Fibroblast of skin of right biceps (primary cell): ENCODE measurements around the gene EXPH5.
A peak's percentile ranks its signal among the peaks of the same experiment; 100 is the strongest.

ENCODE experiments used
- DNase-seq: peaks from one replicate; pipeline ENCODE4 v3.0.0-alpha.2; 2013

EXPH5 gene

DNA sequence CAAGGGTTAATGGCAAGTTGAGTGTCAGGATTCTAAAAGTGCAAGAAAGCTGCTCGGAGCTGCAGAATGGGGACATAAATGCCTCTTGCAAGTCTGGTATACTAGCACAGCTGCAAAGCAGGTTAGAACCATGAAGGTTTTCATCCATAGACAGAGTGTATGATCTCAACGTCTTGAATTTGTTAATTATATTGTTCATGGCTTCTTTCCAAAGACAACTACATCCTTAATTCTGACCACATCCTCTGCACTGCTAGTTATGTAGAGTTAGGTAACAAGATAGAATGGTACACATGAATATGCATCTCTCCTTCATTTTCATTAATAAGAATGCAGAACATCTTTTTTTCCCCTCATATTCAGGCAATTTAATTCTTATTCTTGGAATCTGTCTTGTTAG is 34.2 kb downstream of the EXPH5 start:
- DNase-seq = peak; percentile 75

GRCh38 chr11:108558222-108558621 is 35.3 kb downstream of the EXPH5 start:
- DNase-seq = no peak

DNA sequence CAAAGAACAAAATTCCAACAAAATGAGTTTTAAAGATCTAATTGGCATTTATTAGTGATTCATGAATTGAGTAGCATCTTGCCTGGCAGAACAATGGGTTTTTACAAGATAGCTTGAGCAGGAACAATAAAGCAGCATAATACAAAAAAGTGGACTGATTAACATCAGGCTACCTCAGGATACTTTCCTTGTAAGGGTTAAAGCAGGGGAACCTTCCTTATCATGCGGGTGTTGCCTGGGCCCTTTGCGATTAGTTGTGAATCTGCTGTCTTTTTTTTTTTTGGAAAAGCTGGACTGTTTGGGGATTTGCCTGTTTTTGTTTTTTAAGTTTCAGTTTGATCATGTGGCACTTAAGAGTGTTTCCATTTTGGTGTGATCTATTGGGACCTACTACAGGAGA is 37.5 kb downstream of the EXPH5 start:
- no peak for DNase-seq

- no peak for DNase-seq
Observed at GRCh38 chr11:108551651-108552462, 41.7 kb downstream of the EXPH5 start.

DNA sequence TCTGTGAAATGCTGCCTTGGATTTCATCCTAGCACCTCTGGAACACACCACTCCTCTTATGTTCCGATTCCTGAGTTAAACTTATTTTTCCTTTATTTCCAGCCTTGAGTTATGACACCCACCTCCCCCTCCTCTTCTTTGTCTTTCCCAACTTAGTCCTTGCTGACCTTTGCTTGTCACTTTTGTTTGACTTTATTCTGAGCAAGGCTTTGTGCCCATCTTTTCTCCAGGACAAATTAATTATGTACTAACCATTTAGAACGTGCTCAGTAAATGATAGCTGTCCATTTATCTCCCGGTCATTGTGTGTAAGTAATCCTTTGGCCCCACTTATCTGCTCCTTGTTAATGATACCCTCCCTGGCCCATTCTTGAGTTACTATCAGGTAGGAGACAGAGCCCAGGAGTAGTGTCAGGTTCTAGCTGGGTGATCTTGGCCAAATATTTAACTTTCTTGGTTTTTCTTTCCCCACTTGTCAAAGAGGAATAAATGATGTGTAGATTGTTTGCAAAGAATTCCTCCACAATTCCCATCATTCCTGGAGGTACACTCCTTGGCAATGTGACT is 44.2 kb downstream of the EXPH5 start:
- no peak for DNase-seq

- no peak for DNase-seq
Observed at GRCh38 chr11:108545909-108546501, 47.6 kb downstream of the EXPH5 start.

DNA sequence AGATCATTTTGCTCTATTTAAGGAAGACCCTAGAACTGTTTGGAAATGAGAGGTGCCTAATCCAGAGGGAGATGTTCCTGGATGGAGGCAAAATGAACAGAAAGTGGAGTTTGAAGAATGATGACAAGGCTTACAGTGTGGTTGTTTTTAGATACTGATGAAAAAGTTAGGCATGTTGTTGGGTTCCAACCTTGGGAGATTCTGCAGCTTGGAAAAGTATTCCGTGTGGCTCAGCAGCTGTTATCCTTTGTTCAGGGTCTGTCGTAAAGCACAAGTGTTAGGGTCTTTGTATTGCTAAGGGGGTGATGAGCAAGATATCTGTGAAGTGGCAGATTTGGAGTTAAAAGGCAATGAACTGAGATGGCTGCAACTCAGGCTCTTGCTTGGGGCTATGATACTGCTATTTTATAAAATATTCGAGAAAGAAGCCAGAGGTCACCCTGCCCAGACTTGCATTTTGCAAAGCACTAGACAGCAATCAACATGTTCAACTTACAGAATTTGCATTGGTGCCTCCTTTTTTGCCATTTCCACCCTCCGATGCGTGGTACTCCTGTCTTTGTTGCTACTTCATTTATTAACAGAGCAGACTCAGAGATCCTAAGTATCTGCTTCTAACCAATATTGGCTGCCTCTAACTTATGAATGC is 50.1 kb downstream of the EXPH5 start:
- no peak for DNase-seq

DNA sequence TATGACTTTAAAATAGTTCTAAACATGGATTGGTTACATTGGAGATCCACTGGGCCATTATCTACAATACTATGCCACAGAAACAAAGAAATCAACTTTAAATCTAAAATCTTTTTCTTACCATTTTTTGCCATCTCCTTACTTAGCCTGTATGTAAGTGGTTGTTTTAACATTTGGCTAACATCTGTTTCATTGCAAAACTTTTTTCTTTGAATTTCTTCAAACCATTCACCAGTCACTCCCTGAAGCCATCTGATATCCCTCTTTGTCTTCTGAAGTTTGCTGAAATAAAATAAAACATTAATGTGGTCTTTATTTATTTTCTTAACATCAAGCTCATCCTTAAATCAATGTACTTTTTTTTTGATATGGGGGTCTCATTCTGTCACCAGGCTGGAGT is 52.0 kb downstream of the EXPH5 start:
- DNase-seq = no peak

DNA sequence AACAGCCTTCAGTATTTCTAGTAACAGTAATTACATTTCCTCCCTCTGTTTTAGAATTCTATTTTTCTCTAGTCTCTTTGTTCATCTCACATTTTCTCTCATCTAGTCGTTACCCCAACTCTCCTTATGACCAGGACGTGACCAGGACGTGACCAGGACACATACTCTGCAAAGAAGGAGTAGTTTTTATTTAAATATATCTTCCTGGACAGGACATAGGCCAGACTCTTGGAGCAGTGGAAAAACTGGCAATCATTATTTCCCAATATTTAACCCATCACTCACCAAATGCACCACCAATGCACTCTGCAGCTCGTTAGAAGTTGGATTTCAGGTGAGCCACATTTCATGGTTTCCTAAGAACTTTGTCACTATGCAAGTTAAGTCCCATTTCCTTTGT is 55.1 kb downstream of the EXPH5 start:
- no peak for DNase-seq

GRCh38 chr11:108538022-108538424 is 55.5 kb downstream of the EXPH5 start:
- no peak for DNase-seq

DNA sequence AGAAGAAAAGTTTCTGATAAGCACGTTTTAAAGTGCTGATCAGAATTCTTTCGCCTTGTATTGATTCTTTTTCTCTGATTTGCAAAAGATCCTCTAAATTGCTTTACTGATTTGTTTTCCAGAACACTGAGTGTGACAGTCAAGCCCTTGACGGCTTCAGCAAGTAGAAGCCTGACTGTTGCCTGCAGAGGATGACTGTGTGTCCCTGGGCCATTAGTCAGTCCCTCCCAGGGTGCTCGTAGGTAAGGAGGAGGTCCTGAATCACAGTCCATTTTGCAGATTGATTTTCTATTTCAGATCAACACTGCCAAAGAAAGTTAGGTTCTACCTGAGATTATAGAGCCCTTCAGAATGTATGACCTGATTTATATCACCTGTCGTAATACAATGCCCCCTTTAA is 56.8 kb downstream of the EXPH5 start:
- DNase-seq = no peak

DNA sequence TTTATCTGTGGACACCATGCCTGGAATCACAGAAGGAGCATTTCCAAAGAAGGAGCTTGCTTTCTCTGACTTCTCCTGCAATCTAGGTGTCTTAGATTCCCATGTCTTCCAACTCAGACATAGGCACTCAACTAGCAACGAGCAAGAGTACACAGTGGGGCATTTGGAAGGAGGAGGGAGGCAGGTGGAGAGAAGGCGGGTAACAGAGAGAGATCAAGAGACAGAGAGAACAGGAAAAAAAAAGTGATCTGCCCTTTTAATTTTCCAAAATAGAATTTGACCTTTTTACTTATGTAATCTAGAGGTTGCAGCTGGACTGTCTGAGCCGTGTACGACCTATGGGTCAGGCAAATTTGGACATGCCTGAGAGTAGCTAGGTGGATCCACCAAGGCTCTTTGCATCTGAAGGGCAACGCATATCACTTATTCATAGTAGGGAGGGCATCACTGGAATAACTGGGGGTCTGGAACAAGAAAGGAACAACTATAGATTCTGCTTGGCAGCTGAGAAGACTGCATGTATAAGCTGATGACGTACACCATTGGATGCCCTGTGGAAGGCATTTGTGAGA is 58.1 kb downstream of the EXPH5 start:
- DNase-seq = no peak

DNA sequence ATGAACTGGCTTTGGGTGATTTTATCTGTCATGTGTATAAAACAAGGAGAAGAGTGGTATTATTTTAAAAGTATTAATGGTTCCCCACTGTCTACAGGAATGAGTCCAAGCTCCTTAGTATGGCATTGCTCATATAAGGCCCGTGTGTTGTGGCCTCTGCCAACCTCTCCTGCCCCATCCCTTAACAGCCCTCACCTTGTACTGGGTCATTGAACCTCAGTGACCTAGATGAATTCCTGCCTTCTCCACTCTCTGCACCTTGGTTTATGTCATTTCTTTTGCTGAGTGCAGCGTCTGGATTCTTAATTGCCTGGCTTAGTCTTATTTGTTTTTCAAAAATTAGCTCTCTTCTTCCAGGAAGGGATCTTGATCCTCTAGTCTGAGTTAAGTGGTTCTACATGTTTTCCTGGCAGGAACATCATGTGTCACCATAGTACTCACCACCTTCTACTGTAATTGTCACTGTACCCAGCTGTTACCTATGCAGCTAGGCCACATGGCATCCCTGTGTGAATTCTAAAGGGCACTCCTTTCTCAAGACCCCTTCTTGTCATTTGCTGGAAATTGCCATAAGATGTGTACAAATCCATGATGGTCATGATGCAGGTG is 59.2 kb downstream of the EXPH5 start:
- no peak for DNase-seq

DNA sequence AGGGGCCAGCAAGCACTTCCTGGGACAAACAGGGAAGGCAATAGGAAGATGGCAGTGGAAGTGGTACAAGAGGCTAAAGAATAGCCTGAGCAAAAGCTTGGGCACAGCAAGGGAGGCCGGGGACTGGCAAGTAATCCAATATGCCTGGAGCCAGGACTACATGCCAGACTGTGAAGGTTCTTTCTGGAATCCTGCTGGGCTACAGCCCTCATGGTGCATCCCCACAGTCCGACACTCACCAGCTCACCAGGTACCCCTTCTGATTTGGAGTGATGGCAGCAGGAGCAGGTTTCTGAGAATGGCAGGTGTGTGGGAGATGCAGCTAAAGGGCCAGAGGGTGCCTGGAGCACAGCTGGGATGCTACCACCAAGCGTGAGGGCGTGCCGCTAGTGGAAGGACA is 63.1 kb downstream of the EXPH5 start:
- no peak for DNase-seq

DNA sequence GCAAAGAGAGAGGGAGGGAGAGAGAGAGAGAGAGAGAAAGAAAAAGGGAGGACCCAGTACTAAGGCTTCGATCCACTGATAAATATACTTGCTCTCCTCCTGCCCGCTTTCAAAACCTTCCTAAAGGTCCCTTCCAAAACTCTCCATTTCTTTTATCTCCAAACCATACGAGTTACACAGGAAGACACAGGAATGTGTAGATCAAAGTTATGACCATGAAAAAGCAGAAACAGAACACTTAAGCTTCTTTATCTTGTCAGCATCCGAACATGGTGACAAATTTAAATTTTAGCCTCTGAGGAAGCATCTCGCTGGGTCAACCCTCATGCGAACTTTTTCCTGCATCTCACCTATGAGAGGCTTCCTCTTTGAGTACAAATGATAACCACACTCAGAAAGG is 66.2 kb downstream of the EXPH5 start:
- no peak for DNase-seq

DNA sequence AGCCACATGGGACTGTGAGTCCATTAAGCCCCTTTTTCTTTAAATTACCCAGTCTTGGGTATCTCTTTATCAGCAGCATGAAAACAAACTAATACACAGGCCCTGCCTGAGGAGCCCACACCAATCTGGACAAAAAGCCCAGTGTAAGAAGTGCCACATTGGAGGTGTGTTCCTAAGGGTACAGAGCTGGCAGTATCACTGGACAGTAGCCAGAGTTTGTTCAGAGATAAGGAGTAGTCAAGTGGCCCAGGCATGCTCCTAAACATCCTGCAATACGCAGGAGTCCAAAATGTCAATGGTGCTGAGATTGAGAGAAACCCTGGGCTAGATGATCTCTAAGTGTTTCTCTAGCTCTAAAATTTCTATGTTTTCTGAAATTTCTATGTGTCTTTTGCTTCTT is 68.4 kb downstream of the EXPH5 start:
- no peak for DNase-seq

GRCh38 chr11:108524422-108524821 is 69.1 kb downstream of the EXPH5 start:
- no peak for DNase-seq

- no peak for DNase-seq
Observed at GRCh38 chr11:108522318-108522717, 71.2 kb downstream of the EXPH5 start.

GRCh38 chr11:108518581-108518980 is 75.0 kb downstream of the EXPH5 start:
- no peak for DNase-seq

DNA sequence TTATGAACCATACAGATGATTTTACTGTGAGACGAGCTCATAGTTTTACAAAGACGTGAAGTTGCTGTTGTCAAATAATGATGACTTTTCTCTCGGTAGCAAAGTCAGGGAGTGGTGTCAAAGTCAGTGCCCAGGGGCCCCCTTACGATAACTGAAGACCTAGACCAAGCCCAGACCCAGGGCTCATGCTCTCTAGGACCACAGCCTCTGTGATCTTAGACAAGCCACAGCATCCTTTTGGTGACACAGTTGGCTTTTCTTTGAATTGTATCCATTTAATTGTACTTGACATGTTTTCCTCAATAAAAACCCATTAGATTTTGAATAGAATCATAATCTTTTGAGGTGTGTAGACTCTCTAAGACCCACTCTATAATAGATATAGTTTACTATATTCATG is 77.4 kb downstream of the EXPH5 start:
- DNase-seq = no peak

DNA sequence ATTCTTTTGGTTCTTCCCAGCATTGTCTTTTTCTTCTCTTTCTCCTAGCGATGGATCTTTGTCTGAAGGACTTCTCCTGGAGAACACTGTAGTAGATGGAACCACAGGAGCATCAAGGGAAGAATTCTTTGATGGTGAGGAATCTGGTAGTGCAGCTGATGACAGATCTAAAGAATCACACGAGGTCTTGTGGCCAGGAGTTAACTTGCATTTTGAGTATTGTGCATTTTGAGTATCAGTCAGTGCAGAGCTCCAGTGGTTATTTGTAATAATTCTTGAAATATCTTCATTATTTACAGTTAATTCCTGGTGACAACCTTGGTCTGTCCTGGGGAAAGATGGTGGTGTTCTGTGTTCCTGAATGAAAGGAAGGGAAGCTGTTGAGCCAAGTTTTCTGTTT is 80.9 kb downstream of the EXPH5 start:
- peak; percentile 67 for DNase-seq

DNA sequence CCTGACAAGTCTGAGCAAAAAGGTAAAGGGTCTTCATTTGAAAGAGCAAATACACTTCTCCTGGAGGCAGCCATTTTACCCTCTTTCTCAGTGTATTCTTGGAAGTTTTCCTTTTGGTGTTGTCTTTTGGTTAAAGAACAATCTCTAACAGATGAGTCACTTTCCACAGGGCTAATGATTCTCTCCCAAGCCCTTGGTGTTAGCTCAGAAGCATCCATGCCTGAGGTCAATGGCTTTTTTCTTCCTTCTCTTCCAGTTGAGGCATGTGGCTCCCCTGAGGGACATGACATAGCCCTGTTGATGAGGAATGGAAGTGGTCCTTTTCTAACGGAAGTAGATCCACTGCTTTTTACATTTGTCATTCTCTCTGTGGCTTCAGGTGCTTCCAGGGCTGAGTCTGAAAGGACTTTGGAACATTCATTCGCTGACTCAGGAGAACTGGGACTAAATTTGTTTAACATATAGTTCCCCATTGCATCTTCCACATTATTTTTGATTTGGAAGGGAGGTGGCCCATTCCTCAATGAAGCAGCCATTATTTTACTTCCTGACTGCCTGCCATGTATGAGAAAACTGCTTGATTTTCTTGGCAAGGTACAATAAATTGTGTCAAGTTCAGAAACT is 81.6 kb downstream of the EXPH5 start:
- peak; percentile 87 for DNase-seq
